ENCODE results near the gene TMEM135.

TMEM135 gene

DNA sequence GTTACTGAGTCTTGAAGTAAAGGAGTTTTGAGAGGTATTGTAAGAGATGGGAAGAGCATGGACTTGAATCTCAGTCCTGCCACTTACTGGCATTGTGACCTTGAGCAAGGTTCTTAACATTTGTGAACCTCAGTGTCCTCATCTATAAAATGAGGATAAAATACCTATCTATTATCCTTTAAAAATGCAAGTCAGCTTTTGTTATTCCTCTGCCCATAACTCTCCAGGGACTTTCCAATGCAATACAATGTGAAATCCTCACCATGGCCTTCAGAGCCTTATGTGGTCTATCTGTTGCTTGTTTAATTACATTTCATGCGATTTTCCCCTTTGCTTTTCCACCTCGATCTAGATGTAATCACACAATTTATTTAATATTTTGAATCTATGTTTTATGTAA is 9.1 kb downstream of the TMEM135 start:
- H3K4me3 ChIP-seq (ENCODE audit: control insufficient read depth, low read depth, low read length) = no peak overlapping the region
- no peak for DNase-seq (ENCODE audit: low read depth)
- no peak for TF ChIP-seq CTCF (conservative IDR thresholded peaks at IDR 0.05; ENCODE audit: control insufficient read depth, insufficient read depth, low read depth, low read length)

GRCh38 chr11:87056091-87056490 is 18.4 kb downstream of the TMEM135 start:
- DNase-seq (ENCODE audit: low read depth) = no peak
- no peak for TF ChIP-seq CTCF (conservative IDR thresholded peaks at IDR 0.05; ENCODE audit: control insufficient read depth, insufficient read depth, low read depth, low read length)
- H3K4me3 ChIP-seq (ENCODE audit: control insufficient read depth, low read depth, low read length) = no peak overlapping the region

DNA sequence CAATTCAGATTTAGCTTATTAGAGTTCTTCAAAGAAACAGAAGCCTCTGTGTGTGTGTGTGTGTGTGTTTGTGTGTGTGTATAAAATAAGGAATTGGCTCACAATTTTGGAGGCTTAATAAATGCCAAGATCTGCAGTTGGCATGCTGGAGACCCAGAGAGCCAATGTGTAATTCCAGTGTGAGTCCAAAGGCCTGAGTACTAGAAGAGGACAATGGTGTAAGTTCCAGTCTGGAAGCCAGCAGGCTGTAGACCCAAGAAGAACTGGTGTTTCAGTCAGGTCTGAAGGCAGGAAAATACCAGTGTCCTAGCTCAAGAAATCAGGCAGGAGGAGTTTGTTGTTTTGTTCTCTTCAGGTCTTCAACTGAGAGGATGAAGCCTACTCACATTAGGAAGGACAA is 20.0 kb downstream of the TMEM135 start:
- no peak overlapping the region for H3K4me3 ChIP-seq (ENCODE audit: control insufficient read depth, low read depth, low read length)
- DNase-seq (ENCODE audit: low read depth) = no peak
- no peak for TF ChIP-seq CTCF (conservative IDR thresholded peaks at IDR 0.05; ENCODE audit: control insufficient read depth, insufficient read depth, low read depth, low read length)

DNA sequence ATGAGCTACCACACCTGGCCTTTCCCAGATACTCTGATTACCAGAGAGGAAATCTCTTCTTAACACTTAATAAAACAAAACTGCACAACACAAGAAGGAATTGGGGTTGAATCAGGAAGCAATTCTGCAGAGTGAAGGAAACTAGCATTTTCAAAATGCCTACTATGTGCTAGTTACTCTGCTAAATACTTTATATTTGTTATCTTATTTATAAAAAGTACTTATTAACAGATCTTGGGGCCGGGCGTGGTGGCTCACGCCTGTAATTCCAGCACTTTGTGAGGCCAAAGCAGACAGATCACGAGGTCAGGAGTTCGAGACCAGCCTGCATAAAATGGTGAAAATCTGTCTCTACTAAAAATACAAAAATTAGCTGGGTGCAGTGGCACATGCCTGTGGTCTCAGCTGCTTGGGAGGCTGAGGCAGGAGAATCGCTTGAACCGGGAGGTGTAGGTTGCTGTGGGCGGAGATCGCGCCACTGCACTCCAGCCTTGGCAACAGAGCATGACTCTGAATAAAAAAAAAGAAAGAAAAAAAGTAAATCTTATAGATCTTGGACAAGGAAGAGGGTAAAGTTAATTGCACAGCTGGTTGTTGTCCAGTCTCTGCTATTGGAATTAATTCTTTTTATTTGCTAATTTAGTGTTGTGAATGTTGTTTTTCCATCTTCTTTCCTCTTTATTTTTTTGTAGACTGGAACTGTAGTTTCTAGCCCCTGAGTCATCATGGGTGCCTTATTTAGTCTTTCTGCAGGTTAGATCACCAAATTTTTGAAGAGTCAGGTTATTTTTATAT is 22.1 kb downstream of the TMEM135 start:
- no peak for TF ChIP-seq CTCF (conservative IDR thresholded peaks at IDR 0.05; ENCODE audit: control insufficient read depth, insufficient read depth, low read depth, low read length)
- no peak for DNase-seq (ENCODE audit: low read depth)
- H3K4me3 ChIP-seq (ENCODE audit: control insufficient read depth, low read depth, low read length) = no peak overlapping the region

DNA sequence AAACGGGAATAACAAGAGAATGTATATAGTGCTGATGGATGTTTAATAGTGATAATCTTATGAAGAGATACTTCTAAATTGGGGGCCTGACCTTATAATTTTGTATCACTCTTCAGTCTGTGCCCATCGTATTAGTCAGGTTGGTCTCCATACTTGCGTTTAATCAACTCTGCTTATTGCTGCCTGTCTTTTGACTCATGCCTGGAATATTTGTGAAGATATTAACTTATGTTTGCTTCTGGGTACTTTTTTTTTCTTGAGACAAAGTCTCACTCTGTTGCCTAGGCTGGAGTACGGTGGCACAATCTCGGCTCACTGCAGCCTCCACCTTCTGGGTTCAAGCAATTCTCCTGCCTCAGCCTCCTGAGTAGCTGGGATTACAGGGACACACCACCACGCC is 24.0 kb downstream of the TMEM135 start:
- H3K4me3 ChIP-seq (ENCODE audit: control insufficient read depth, low read depth, low read length) = no peak overlapping the region
- DNase-seq (ENCODE audit: low read depth) = no peak
- TF ChIP-seq CTCF (conservative IDR thresholded peaks at IDR 0.05; ENCODE audit: control insufficient read depth, insufficient read depth, low read depth, low read length) = no peak

DNA sequence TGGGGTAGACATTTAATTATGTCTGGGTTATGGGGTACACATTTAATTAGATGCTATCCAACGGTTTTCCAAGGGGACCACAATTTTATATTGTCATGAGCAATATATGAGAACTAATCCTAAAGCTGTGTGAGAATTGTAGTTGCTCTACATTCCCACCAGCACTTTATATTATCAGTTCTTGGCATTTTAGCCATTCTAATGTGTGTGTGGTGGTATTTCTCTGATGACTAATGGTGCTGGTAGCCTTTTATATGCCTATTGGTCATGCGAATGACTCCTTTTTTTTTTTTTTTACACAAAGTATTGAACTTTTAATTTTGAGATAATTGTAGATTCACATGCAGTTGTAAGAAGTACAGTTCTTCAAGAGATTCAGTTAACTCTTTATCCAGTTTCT is 26.2 kb downstream of the TMEM135 start:
- H3K4me3 ChIP-seq (ENCODE audit: control insufficient read depth, low read depth, low read length) = no peak overlapping the region
- no peak for TF ChIP-seq CTCF (conservative IDR thresholded peaks at IDR 0.05; ENCODE audit: control insufficient read depth, insufficient read depth, low read depth, low read length)
- DNase-seq (ENCODE audit: low read depth) = peak; percentile 40

All from fibroblast of mammary gland (primary cell).